K562 (cell line): ENCODE results near the gene CNBD2. TPM values are rescaled to one million over a fixed set of nuclear protein-coding genes. Genes with fewer than 3 reads are reported as not detected.

Source experiments
- ATF7 ChIP-seq: fragments of 450-650 bp; IDR thresholded peaks from 2 replicates; pipeline ENCODE4 v1.7.1; 2014; ENCODE audit warnings: mild to moderate bottlenecking, moderate library complexity
- CBFA2T2 ChIP-seq: fragments of 450-650 bp; conservative IDR thresholded peaks from 2 replicates; pipeline ENCODE4 v1.6.1; 2017; ENCODE audit warnings: mild to moderate bottlenecking
- CXXC5 ChIP-seq: fragments of 250-450 bp; sonication (Bioruptor Pico); IDR thresholded peaks from 2 replicates; pipeline ENCODE4 v1.8.0; 2022; ENCODE audit warnings: inconsistent platforms, mild to moderate bottlenecking, moderate library complexity
- KDM4B ChIP-seq, 2 experiments: fragments of 450-650 bp in 1 of 2; sonication (generic) in 1 of 2; IDR thresholded peaks; 2 replicates each; pipeline ENCODE4 v1.6.1; 2016 to 2017; ENCODE audit warnings: borderline replicate concordance in 2 of 2, antibody characterized with exemption in 1 of 2, low read depth in 1 of 2, mild to moderate bottlenecking in 1 of 2
- NR3C1 ChIP-seq: sonication (generic); formaldehyde crosslinking; IDR thresholded peaks from 2 replicates; pipeline ENCODE4 v1.8.1; 2022; ENCODE audit warnings: missing genetic modification reagents
- RBM14 ChIP-seq: fragments of 200-400 bp; formaldehyde crosslinking; IDR thresholded peaks from 2 replicates; pipeline ENCODE4 v1.6.1; 2018; ENCODE audit warnings: low read depth, mild to moderate bottlenecking, low read length, moderate library complexity, borderline replicate concordance; ENCODE audit not compliant: insufficient read depth
- SMAD2 ChIP-seq: fragments of 150-350 bp; IDR thresholded peaks from 2 replicates; pipeline ENCODE4 v1.6.1; 2014; ENCODE audit warnings: low read depth, mild to moderate bottlenecking, low read length
- SNIP1 ChIP-seq: fragments of 450-650 bp; IDR thresholded peaks from 2 replicates; pipeline ENCODE4 v1.7.1; 2017; ENCODE audit warnings: low read depth, mild to moderate bottlenecking
- SOX6 ChIP-seq: fragments of 450-650 bp; IDR thresholded peaks from 2 replicates; pipeline ENCODE4 v1.6.1; 2014; ENCODE audit warnings: mild to moderate bottlenecking
- STAG1 ChIP-seq: sonication (generic); formaldehyde crosslinking; IDR thresholded peaks from 2 replicates; pipeline ENCODE4 v1.5.0; 2020; ENCODE audit warnings: missing genetic modification reagents, borderline replicate concordance
- TFAP4 ChIP-seq: sonication (generic); formaldehyde crosslinking; IDR thresholded peaks from 2 replicates; pipeline ENCODE4 v1.8.0; 2022; ENCODE audit warnings: missing genetic modification reagents, mild to moderate bottlenecking, moderate library complexity, borderline replicate concordance
- THRAP3 ChIP-seq: fragments of 450-650 bp; IDR thresholded peaks from 2 replicates; pipeline ENCODE4 v1.6.1; 2016; ENCODE audit warnings: mild to moderate bottlenecking, inconsistent platforms, borderline replicate concordance
- XRCC4 ChIP-seq: IDR thresholded peaks from one replicate; pipeline ENCODE4 v1.6.1; 2011; ENCODE audit not compliant: insufficient read depth, insufficient read length; ENCODE audit errors: extremely low read depth
- ZBTB2 ChIP-seq: fragments of 450-650 bp; IDR thresholded peaks from 2 replicates; pipeline ENCODE4 v1.6.1; 2016; ENCODE audit warnings: antibody characterized with exemption
- ZNF518B ChIP-seq: fragments of 250-450 bp; sonication (Bioruptor Pico); IDR thresholded peaks from 2 replicates; pipeline ENCODE4 v1.5.0; 2021; ENCODE audit warnings: mild to moderate bottlenecking, moderate library complexity
- polyA plus RNA-seq, 8 experiments: library from polyadenylated mRNA; depleted of rRNA in 4 of 8; stranded (reverse) in 5 of 8; unstranded in 3 of 8; fragments of >200 nt; fragmentation: Nextera tagmentation in 2 of 8; fragmentation: Illumina TruSeq in 1 of 8; extraction: Ambion mirVana in 2 of 8; extraction: Trizol in 1 of 8; gene quantifications; 2 replicates each; pipeline versions ENCODE4 v1.2.1 to v1.2.3, GENCODE V29; 2011 to 2014; ENCODE audit warnings: inconsistent platforms in 1 of 8, missing spikeins in 1 of 8
- total RNA-seq, 7 experiments: library from RNA; depleted of rRNA in 6 of 7; stranded (reverse); fragments of >200 nt in 6 of 7; fragmentation: Illumina TruSeq in 2 of 7; extraction: Trizol in 2 of 7; gene quantifications; 2 replicates each; pipeline versions ENCODE4 v1.2.1 to v1.2.3, GENCODE V29; 2011 to 2021; ENCODE audit warnings: low replicate concordance in 1 of 7

CNBD2 gene
- total and polyA plus RNA-seq, 9 of the 15 experiments (the other 6 are each of a cell fraction or from before 2014, with no cell fraction given) = 3.2 to 17.5 (median 5.3) TPM

GRCh38 chr20:36051318-36052116 is 83.1 kb downstream of the CNBD2 start (continued):
- no peak for TF ChIP-seq ZNF518B
- no peak for TF ChIP-seq SMAD2
- no peak for TF ChIP-seq RBM14
- TF ChIP-seq SNIP1 = no peak
- no peak for TF ChIP-seq SOX6
- TF ChIP-seq CBFA2T2 = 0 out of 2 replicates have a peak, but pooled peaks have one; percentile 15
- no peak for TF ChIP-seq STAG1 (CRISPR knock-in tag)
- no peak for TF ChIP-seq TFAP4
- TF ChIP-seq THRAP3 = 0 out of 2 replicates have a peak, but pooled peaks have one; percentile 66
- no peak for TF ChIP-seq NR3C1
- no peak for TF ChIP-seq CXXC5 (CRISPR knock-in tag)
- TF ChIP-seq XRCC4 = no peak
- no peak; the same call in 1 of the 2 replicates for TF ChIP-seq ZBTB2
- TF ChIP-seq KDM4B (IDR thresholded peaks at IDR 0.05; ENCODE audit: borderline replicate concordance in 2 of 2, low read depth in 1 of 2) = no peak
- peak; percentile 75 for TF ChIP-seq ATF7
